GM21360 (cell line): ENCODE results near the gene MSL2.
"Not testable (repeated sequence)": the region's sequence is repeated elsewhere in the genome, so short reads cannot be mapped to it uniquely, and the experiment has no call there.

ENCODE experiments used
- ATAC-seq: cut with Tn5 transposase; IDR thresholded peaks from one replicate; pipeline ENCODE4 v1.9.1; 2021; ENCODE audit warnings: mild to moderate bottlenecking, moderate library complexity; ENCODE audit not compliant: unreplicated experiment

Gene MSL2

GRCh38 chr3:136193278-136194054 is 2.7 kb downstream of the MSL2 start:
- no peak for ATAC-seq

DNA sequence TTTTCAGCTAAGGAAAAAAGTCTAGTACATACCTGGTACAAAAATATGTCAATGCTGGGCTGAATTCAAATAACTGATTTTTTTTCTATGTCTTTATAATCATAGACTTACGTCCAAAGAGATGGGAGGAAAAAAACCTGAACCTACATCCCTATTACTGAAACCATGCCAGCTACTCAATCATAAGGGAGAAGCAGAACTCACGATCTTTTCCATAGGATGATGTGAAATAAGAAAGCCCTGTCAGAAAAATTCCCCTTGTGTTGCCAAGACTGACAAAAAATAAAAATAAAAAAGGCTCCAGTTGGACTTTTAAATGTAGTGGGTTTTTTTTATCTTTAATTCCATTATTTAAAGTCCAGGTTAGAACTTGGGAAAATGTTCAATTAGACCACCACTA is 3.3 kb downstream of the MSL2 start:
- no peak for ATAC-seq

GRCh38 chr3:136192195-136192594 is 3.9 kb downstream of the MSL2 start:
- ATAC-seq = not testable (repeated sequence)

- ATAC-seq = no peak
These were observed 6.1 kb downstream of the MSL2 start for GRCh38 chr3:136189859-136190617.

DNA sequence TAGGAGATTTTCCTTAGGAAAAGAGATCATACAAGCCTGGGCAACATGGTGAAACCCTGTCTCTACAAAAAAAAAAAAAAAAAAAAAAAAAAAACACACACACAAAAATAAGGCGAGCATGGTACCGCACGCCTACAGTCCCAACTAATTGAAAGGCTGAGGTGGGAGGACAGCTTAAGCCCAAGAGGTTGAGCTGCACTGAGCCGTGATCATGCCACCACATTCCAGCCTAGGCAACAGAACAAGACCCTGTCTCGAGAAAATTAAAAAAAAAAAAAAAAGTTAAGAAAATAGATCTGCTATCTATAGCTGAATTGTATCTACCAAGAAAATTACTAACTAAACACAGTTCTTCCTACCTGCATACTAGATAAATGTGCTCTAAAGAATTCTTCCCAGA is 7.1 kb downstream of the MSL2 start:
- ATAC-seq = no peak

DNA sequence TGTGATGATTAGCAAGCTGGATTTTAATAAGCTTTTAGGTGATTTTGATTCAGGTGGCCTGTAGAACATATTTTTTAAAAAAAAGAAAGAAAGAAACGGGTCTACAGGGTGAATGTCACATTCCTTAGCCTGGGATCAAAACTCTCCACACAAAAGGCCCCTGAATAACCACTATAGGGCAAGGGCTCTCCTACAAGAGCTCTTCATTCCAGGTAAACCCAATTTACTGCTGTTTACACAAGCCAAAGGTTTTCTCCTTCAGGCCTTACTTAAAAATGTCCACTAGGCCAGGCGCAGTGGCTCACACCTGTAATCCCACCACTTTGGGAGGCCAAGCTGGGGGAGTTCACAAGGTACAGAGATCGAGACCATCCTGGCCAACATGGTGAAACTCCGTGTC is 8.3 kb downstream of the MSL2 start:
- no peak for ATAC-seq

DNA sequence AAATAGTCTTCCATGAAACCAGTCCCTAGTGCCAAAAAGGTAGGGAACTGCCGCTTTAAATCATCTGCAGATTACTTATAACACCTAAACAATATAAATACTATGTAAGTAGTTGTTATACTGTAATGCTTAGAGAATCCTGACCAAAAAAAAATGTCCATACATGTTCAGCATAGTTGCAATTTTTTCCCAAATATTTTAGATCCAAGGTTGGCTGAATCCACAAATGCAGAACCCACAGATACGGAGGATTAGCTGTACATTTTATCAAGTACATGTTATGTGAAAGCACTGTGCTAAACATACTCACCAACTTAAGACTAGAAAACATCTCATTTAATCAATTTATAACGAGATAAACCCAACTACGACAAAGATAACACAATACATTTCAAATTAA is 9.3 kb downstream of the MSL2 start:
- ATAC-seq = no peak

DNA sequence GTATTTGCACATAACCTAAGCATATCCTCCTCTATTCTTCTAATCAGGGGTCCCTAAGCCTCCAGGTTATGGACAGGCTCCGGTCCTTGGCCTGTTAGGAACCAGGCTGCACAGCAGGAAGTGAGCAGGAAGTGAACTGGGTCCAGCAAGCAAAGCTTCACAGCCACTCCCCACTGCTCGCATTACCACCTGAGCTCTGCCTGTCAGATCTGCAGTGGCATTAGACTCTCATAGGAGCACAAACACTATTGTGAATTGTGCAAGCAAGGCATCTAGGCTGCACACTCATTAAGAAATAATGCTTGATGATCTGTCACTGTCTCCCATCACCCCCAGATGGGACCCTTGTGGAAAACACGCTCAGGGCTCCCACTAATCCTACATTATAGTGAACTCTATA is 9.8 kb downstream of the MSL2 start:
- ATAC-seq = no peak

GRCh38 chr3:136184703-136185102 is 11.4 kb downstream of the MSL2 start:
- no peak for ATAC-seq

GRCh38 chr3:136181741-136182140 is 14.4 kb downstream of the MSL2 start:
- no peak for ATAC-seq

- ATAC-seq = no peak
These were observed 18.3 kb downstream of the MSL2 start for GRCh38 chr3:136177876-136178275.

DNA sequence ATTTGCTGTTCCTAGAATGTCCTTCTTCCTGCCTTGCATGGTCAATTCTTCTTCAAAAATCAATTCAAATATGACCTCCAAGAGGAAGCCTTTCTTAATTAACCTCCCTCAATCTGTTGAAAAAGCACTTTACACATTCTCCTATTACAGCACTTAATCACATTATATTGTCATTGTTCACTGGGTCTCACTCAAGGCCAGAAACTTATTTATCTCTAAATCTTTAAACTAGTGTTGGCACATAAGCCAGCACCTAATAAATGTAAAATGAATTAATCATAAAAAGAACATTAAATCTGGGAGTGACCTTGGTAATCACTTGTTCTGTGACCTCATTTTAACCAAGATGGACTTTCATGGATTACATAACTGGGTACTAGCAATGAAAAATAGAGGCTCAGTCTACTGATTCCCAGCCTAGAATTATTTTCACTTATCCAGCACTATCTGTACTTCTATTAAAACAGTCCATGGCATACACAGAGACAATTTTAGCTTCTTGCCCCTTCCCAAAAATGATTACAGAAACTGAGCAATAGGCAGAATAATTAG is 22.1 kb downstream of the MSL2 start:
- ATAC-seq = no peak

DNA sequence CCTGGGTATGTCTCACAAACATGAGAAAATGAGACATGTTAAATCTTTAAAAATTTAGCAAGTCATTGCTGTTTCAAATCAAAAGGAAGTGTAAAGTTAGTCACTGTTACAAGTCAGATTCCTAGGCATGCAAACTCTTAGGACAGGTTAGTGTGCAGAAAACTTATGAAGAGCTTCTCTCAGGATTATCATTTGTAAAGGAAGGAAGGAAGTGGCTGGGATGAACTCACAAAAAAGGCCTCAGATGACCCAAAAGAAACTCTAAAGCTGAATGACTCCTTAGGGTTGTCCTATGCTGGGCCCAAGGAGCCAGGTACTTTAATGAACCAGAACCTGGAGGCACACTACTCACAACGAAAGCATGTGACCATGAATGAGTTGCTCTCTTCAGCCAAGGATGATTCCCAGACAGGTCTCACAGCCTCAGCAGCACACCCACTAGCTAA is 25.0 kb downstream of the MSL2 start:
- ATAC-seq = peak; percentile 47

DNA sequence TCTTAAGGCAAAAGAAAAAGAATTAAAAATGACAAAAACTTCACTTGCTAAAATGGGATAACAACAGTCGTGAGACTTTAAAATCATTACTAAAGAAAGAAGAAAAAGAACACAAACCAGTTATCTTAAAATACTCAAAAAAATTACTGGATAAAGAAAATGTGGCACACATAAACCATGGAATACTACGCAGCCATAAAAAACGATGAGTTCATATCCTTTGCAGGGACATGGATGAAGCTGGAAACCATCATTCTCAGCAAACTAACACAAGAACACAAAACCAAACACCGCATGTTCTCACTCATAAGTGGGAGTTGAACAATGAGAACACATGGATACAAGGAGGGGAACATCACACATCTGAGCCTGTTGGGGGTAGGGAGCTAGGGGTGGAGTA is 27.9 kb downstream of the MSL2 start:
- not testable (repeated sequence) for ATAC-seq

- ATAC-seq = no peak
These were observed 29.6 kb downstream of the MSL2 start for GRCh38 chr3:136166507-136166906.

- ATAC-seq = not testable (repeated sequence)
These were observed 32.5 kb downstream of the MSL2 start for GRCh38 chr3:136163607-136164006.

DNA sequence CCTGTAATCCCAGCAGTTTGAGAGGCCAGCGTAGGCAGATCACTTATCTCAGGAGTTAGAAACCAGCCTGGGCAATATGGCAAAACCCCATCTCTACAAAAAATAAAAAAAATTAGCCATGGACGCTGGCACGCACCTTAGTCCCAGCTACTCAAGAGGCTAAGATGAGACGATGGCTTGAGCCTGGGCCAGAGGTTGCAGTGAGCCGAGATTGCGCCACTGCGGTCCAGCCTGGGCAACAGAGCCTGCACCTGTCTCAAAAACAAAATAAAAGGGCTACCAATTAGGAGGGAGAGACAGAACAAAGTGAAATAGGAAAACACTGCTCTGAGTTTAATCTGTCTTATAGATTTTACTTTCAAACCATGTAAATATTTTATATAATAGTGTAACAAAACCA is 33.8 kb downstream of the MSL2 start:
- no peak for ATAC-seq

GRCh38 chr3:136161516-136161915 is 34.6 kb downstream of the MSL2 start:
- ATAC-seq = no peak

DNA sequence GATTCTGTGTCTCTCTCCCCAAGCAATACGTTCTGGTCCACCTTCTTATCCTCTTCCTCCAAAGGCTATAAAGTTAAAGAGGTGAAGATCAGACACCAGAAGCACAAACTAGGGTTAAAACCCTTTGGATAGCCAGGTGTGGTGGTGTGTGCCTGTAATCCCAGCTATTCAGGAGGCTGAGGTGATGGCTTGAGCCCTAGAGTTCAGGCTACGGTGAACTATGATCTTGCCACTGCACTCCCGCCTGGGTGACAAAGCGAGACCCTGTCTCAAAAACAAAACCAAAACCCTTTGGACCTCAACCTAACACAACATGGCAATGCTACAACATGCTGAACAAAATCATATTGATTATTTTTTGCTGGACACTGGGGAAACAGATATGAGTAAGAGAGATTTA is 43.2 kb downstream of the MSL2 start:
- no peak for ATAC-seq

- ATAC-seq = no peak
These were observed 43.8 kb downstream of the MSL2 start for GRCh38 chr3:136152176-136152843.

GRCh38 chr3:136151219-136151618 is 44.9 kb downstream of the MSL2 start:
- ATAC-seq = no peak
